ENCODE measurements around the gene OR2AG1.

- TF ChIP-seq, protein P1, sequence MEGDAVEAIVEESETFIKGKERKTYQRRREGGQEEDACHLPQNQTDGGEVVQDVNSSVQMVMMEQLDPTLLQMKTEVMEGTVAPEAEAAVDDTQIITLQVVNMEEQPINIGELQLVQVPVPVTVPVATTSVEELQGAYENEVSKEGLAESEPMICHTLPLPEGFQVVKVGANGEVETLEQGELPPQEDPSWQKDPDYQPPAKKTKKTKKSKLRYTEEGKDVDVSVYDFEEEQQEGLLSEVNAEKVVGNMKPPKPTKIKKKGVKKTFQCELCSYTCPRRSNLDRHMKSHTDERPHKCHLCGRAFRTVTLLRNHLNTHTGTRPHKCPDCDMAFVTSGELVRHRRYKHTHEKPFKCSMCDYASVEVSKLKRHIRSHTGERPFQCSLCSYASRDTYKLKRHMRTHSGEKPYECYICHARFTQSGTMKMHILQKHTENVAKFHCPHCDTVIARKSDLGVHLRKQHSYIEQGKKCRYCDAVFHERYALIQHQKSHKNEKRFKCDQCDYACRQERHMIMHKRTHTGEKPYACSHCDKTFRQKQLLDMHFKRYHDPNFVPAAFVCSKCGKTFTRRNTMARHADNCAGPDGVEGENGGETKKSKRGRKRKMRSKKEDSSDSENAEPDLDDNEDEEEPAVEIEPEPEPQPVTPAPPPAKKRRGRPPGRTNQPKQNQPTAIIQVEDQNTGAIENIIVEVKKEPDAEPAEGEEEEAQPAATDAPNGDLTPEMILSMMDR (IDR thresholded peaks at IDR 0.05), result no peak
- TF ChIP-seq JUNB (IDR thresholded peaks at IDR 0.05) (no peak), HDAC2 (IDR thresholded peaks at IDR 0.05) (no peak)
Observed at GRCh38 chr11:6755953-6756347, 26.9 kb upstream of the OR2AG1 start.

Data from A549 (cell line).